Fibroblast of the conjunctiva (primary cell): Measurements from ENCODE around the gene ZEB2.

Experiments used
- DNase-seq: peaks from one replicate; pipeline ENCODE4 v3.0.0-alpha.2; 2010; ENCODE audit warnings: low read depth

ZEB2 gene

DNA sequence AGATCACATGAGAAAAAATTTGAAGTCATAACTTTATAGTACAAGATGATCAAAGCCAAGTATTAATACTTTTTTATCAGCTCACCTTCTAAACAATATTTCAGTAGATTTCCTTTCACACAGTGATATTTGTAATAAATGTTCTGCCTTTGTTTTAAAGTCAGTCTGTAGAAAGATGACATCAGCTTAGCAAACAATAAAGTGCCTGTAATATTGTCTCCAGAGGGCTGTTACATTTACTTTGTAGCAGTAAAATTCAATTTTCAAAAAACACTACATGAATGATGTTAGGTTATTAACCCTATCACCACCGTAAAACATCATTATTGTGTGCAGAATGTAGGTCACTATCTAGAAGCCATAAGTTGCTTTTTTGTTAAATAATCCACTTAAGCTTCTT lies 49.6 kb downstream of the ZEB2 start:
- no peak for DNase-seq

DNA sequence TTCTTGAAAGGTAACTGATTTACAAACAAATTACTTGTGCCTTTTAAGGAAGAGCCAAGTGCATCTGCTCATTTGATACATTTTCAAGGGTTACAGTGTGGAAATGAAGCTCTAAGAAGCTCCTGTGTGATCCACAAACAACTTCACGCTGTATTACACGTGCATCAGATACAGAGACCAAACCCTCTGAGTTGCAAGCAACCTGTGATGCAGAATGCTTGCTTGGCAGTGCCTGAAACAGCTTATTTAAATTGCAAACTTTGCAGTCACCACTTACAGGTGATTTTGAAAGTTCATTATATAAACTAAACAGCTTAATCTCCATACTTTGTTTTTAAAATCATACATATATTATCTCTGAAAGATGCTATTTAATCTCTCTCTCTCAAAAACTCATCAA lies 50.1 kb downstream of the ZEB2 start:
- no peak for DNase-seq

DNA sequence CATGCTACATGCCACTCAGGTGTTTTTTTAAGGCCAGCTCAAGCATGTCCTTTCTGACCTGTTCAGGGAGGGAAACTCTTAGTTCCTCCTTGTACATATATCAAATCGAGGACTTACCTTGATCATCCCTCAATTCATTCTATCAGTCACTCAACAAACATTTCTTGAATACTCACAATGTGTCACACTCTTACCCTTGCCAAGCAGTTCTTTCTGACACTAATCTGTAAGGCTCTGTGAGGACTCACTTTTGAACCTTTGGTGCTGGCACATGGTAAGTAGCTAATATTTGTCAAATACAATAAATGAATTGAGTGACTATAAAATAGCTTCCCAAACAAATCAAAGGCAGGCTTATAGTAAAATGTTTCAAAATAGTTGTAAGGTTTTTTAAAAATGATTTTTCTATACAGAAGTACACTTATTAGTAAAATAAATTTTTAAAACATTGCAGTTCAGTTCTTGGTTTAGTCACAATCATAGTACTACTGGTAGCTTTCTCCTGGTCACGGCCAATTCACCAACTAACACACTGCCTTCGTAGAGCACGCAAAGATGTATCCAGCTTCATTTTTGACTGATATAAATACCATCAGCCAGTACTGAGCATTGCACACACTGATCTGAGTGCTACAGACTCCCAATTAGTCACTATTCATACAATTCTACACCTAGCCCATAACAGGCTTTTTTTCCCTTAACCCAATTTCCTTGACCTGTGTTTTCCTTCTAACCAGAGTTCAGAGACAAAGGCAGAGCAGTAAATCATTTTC lies 50.9 kb downstream of the ZEB2 start:
- no peak for DNase-seq

DNA sequence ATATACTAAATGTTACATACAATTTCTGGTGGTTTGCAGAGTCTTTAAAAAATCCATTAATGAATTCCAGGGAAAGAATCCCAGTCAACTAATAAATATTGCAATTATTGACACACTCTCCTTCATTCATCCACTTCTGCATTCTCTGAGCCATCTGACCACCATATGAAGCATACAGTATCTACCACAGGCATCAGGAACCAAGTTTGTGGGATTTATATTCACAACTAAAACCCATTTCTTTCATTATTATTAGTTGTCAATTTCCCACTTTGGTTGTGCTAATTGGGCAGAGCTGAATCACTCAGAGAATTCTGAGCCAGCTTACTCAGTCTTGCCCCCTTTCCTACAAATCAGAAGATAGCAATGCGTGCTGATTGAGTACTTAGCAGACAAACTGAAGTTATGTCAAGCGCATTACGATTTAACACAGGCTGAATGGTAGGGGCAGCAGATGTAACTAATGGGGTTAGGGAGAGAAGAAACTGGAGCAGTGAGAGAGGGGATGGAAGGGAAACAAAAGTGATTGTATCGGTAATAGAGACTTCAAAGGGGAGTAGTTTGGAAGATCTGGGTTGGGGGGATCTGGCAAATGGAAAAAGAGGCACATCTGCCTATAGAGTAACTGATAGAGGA lies 52.3 kb downstream of the ZEB2 start:
- no peak for DNase-seq

DNA sequence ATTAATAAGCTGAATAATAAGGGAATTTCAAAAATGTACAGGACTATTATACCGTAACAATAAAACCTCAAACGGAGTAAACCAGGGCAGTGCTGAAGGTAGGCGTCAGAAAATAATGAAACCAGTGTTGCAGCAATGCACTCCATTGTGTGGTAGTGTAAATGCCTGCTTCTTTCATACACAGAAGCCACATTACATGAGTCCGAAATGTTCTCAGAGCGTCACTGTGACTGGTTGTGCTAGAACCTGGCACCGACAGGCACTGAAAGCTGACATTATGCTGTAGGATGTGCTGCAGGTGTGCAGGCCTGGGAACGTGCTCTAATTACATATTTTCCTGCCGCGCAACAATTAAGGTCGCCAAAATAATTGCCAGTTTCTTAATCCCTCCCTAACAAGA lies 53.3 kb downstream of the ZEB2 start:
- DNase-seq: no peak

DNA sequence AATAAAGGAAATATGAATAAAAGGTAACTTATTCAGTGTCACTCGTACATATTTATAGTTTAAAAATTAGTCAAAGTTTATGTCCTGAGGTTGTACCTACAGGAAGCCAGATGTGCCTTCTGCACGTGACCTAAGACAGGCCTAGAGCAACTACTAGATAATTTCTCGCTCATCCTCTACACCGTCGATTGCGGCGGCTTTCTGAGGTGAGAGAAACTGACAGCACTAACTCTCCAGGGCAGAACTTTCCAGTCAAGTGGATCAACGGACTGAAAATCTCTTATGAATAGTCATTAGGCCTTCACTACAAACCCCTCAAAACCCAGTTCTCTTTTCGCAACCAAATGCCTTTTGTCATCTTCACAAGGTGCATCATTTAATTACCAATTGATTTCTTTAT lies 54.2 kb downstream of the ZEB2 start:
- DNase-seq: no peak

DNA sequence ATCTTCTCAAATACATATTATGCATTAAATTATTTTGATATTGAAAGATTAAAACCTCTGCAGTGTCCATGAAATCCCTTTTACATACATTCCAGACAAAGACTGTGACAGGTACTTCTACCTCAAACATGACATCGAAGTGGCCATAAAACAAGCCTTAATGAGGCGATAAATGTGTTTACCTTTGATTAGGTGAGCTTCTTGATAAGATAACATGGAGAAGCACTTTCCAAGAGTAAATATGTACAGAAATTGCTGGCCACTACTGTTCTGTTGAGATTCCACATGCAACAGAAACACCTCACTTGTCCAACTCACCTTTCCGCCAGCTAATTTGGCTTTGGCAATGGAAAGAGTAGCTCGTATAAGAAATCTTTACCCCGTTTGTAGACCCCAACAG lies 55.2 kb downstream of the ZEB2 start:
- DNase-seq: no peak

DNA sequence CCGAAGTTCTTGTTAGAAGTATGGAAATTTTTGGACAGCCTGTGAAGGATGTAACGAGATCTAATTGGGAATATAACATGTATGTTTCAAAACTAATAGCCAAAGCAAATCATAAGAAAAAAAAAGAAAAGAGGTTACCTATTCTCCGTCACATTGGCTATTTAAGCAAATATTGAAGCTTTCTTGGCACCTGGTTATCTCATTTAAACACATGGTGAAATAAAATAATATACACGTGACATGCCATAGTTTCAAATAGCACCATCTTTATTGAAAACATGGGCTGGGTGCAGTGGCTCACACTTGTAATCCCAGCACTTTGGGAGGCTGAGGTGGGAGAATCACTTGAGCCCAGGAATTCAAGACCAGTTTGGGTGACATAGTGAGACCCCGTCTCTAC lies 56.7 kb downstream of the ZEB2 start:
- DNase-seq: no peak

DNA sequence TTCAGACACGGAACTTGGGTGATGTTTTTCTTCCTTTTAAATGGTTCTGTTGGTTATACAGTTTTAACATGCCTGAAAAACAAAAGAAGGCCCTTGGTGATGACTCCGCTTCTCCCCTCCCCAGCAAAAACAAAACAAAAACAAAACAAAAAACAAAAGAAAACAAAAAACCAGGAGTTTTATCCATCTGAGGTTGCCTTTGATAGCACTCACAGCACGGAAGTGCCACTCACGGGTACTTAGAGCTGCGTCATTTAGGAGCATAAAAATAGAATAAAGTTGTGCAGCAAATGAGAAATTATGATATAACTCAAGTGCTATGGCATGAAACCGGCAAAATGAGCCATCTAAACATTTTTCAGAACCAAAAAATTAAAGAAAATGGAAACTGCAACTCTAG lies 57.7 kb downstream of the ZEB2 start:
- DNase-seq: no peak

DNA sequence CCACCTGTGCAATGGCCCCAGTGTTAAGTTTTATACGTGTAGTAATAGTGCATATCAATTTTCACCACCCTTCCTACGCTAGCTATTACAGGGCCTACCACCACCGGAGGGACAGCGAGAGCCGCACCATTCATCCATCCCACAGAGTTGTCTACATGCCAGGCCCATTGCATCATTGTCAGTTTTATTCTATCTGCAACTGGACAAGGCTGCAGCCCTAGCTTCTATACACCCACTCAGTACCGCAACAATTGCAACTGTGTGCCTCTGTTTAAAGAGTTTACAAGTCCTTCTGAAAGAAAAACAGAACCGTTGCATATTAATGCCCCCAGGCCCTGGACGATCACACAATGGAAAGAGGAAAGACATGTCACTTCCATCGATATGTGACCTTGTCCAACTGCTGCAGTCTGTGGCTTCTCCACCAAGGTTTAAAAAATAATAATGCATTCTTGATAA lies 58.6 kb downstream of the ZEB2 start:
- peak; percentile 38 for DNase-seq

DNA sequence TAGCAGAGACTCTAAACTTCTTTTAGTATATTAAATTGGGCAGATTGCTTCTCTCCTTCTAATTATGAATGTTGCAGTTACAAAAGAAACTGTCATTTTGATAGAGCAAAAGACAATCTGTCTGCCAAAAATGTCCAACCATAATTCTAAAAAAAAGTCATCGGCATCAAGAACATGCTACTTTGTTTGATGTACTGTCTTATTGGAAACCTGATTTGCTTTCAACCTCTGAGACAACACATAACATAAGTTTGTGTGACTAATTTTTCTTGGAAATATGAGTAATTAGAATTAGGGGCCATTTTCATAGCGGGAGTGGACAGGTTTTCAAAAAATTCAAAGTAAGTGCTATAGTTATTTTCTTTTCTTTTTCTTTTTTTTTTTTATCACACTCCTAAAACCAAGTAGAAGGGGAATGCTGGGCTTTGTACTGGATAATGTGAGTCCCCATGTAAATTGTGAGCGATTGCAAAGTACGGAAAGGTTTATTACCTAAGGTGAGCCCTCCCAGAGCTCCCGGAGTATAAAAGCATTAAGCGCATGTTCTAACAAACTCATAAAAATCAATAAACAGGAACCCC lies 59.1 kb downstream of the ZEB2 start:
- DNase-seq: no peak

DNA sequence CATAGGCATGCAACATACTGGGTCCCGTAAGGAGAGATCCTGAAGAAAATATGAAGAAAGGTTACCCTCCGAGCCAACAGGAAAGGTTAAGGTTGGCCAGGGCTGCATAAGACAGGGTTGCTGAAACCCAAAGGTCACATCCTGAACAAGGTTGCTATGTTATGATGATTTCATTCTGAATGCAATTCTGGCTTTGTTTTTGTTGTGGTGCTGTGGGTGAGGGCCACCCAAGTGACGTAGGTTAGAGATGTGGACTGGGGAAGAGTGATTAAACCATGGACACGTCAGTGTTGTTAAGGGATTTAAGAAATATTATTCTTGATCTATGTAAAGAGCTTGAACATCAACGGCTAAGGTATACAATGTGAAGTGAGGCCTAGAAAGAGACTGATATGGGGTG lies 60.0 kb downstream of the ZEB2 start:
- DNase-seq: no peak

DNA sequence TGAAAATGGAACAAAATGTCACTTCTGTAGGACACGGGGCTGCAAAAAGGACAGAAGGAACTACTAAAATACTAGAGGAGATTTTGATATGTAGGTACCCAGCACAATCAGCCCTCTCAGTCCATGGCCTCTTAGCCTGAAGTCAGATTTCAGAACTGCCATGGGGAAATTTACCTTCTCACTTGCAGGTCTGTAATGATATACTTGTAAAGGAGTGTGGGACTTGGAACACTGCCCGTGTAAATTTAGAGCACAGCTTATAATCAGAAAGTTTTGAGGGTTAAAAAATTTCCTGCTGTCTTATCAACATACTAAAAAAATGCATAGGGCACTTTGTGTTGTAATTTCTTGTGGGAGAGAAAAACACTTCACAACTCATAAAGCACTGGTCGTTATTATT lies 60.6 kb downstream of the ZEB2 start:
- DNase-seq: no peak

DNA sequence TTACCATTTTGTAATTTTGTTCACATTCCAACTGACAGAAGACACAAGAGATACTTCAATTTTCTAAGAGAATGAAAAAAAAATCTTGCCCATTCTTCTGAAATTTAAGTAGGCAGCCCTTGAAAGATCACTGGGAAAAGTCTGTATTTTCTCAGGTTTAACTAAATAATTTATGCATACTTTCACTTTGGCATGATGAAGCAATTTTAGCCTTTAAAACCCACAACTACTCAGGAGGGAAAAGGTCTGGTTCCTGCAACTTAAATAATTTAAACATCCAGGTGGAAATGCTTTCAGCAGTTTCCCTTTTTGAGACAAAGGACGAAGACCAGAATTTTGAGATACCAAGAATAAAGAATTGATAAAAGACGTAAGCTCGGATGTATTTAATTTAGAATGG lies 61.4 kb downstream of the ZEB2 start:
- no peak for DNase-seq

DNA sequence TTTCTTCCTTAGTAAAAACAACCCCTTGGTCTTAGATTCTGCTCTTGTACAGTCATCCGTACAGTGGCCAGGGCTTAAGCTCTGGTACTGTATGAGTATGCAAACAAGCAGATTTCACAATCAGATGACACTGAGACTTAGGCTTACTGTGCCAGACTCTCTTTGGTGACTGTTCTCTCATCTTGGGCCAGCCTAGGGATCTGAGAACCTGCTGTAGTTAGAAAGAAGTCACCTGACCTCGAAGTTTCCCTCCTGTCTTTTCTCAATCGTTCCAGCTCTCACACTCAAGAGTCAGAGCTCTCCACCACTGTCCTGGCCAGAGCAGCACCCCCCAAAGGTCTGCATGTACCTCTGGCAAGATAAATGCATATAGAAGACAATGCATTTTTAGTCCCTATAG lies 63.2 kb downstream of the ZEB2 start:
- peak; percentile 59 for DNase-seq

DNA sequence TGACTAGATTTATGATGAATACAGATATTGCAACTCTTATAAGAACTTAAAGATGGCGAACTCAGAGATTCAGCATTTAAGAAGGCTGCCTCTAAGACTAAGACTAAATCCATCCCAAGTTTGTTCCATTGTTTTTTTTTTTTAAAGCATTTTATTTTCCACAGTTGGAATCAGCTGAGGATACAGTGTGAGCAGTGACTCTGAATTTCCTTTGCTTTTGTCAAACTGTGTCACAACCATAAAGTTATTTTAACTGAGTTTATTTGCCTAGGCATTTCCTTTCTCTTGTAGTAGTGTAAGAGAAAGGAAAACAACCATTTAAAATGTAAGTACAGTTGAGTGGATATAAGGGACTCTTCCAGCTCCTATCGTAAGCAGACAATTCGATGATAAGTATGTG lies 63.9 kb downstream of the ZEB2 start:
- DNase-seq: no peak

DNA sequence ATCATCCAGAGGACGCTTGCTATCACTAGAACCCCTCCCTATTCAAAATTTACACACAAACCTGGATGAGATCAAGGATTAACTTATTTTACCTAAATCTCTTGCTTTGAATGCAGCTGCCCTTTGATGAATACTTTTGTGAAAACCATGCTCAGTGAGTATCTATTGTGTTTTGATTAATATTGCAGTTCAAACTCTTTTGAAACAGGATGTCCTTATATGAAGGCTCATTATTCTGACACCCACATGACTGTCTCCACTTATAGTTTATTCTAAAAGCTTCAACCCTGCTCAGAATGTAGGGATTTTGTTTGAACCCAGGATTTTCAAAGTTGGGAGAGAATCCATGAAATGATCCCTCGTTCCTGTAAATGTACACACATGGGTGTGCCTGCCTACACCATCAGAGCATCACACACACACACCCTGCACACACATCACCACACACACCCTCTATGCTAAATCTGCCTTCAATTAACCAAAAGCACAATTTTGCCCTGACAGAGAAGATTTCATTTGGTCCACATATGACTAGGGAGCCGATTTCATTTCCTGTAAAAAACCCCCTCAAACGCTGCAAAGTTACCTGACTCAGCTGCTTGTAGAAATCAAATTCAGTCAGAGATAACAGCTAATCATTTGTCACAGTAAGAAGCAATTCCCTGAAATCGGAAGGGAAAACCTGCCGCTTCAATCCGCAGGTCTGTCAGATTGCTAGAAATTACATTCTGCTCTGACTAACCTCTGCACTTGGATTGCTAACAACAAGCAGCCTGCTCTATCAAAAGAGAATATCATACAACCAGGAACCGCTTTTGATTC lies 65.2 kb downstream of the ZEB2 start:
- DNase-seq: no peak

DNA sequence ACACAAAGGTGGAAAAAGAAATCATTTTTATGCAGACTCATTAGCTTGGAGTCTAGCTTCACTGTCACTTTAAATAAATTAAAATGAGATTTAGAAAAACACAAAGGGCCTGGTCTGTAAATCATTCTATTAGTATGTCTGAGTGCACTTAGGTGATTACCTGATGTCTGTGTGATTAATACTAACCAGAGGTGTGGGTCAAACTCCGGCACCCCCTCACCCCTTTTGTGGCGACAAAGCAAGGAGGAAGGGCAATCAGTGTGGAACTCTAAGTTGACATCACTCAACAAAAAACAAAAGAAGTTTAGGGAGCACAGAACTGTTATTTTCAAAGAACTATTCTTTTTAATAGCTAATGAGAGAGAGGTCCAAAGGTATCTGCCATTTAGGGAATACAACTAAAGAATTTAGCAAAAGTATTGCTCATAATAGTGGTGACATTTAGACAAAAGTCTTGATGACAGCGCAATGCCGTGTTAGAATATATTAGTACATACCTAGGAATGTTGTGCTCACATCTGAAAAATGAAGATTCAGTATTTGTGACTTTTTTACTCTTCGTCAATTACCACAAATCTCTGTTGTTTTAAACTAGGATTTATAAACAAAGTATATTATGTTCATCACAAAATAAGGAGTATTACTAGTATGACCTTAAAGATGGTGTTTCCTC lies 66.3 kb downstream of the ZEB2 start:
- no peak for DNase-seq

DNA sequence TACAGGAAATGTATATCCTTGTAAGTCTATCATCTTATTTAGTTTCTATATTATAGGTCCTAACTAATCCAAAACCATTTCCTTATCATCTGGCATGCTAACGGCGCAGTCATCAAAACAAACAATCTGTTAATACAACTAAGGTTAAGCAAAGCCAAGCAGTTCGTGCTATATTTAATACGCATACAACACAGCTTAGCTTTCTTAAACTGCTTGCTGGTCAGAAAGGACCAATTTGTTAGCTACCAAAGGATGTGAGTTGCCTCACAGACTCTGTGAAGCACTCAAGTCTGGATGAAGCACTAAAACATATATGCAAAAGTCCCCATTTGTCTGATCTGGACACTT lies 67.0 kb downstream of the ZEB2 start:
- DNase-seq: no peak

DNA sequence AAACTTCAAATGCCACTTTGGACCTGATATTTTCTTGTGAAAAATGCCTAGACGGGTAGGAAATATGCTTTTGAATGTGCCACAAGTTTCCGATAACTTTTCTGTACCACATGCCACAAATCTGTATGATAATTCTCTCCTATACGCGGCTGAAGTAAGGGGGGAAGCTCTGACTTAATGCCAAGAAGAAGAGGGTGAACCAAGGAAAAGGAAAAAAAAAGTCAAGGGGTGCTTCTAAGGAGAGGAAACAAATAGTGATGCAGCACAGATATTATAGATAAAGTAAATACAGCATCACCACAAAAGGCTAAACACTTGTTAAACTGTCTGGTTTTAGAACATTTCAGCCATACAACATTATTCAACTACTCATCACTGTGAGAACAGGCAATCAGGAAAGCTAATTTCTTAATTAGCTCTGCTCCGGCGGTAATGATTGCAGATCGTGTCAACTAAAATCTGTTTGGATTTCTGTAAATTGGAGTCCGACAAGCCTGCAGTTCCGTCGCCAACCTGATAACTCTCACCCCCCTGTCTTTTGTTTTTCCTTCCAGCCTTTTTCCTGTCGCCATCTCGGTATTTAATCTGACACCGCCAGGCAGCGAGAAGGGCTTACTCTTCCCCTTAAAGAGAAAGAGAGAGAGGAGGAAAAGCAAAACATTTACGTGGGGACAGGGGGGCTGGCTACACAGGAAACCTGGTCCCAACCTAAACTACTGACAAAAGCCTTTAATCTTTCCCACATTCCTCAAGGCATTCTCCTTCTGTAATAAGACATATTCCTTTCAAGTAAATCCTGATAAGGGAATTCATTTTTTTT lies 67.5 kb downstream of the ZEB2 start:
- no peak for DNase-seq

DNA sequence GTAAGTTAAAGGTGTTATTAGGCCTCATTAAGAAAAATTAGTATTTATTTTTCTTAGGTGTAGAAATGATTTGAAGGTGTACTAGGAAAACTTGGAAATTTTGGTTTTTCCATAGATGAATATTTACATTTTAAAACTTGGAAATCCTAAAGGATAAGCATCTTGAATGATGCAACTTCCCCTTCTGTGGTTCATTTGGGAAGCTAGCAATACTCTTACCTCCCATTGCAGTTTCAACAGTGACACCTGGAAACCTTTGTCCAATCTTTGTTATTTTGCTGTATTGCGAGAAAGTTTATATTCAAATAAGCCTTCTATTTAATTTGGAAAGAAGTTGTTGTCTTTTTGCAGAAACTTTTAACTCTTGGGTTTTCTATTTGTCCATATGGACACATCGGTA lies 68.5 kb downstream of the ZEB2 start:
- DNase-seq: no peak
